Neural cell (in vitro differentiated cells): ENCODE results near the gene PRDX5. TPM values are rescaled to one million over a fixed set of nuclear protein-coding genes. Genes with fewer than 3 reads are reported as not detected.
A peak's percentile ranks its signal among the peaks of the same experiment; 100 is the strongest.

ENCODE experiments used
- H2AFZ ChIP-seq: fragments of 200-600, 300-800 bp; sonication (generic), shearing (Covaris generic); 2 replicates; pipeline ENCODE4 v1.6.0; 2014; ENCODE audit warnings: low read depth, mild to moderate bottlenecking, antibody characterized with exemption, low read length, moderate library complexity
- H3F3A ChIP-seq: fragments of 200-600 bp; shearing (Covaris generic); 2 replicates; pipeline ENCODE4 v1.6.1; 2016; ENCODE audit warnings: mild to moderate bottlenecking, moderate library complexity, mixed read lengths, antibody characterized with exemption, low read length; ENCODE audit not compliant: insufficient read depth, poor library complexity, severe bottlenecking
- H3K27ac ChIP-seq: fragments of 200-600, 300-800 bp; sonication (generic), shearing (Covaris generic); 2 replicates; pipeline ENCODE4 v1.5.1; 2014; ENCODE audit warnings: mild to moderate bottlenecking, low read length, moderate library complexity
- H3K27me3 ChIP-seq: fragments of 300-800, 200-600 bp; sonication (generic), shearing (Covaris generic); 2 replicates; pipeline ENCODE4 v1.6.0; 2014; ENCODE audit warnings: mild to moderate bottlenecking, low read depth, low read length, moderate library complexity; ENCODE audit not compliant: insufficient read depth
- H3K36me3 ChIP-seq: fragments of 300-800, 200-600 bp; sonication (generic), shearing (Covaris generic); 2 replicates; pipeline ENCODE4 v1.5.1; 2014; ENCODE audit warnings: mild to moderate bottlenecking, antibody characterized with exemption, low read length, moderate library complexity; ENCODE audit not compliant: insufficient read depth
- H3K4me2 ChIP-seq: fragments of 300-800, 200-600 bp; sonication (generic), shearing (Covaris generic); 2 replicates; pipeline ENCODE4 v1.6.0; 2014; ENCODE audit warnings: mild to moderate bottlenecking, low read length
- H3K4me3 ChIP-seq: fragments of 300-800, 200-600 bp; sonication (generic), shearing (Covaris generic); 2 replicates; pipeline ENCODE4 v1.5.1; 2014; ENCODE audit warnings: mild to moderate bottlenecking, low read length, moderate library complexity
- H3K79me2 ChIP-seq: fragments of 200-600 bp; shearing (Covaris generic); replicated peaks from 2 replicates; pipeline ENCODE4 v1.6.0; 2014; ENCODE audit warnings: mild to moderate bottlenecking, low read length, moderate library complexity; ENCODE audit not compliant: insufficient read depth
- H3K9ac ChIP-seq: fragments of 300-800, 200-600 bp; sonication (generic), shearing (Covaris generic); 2 replicates; pipeline ENCODE4 v1.6.1; 2016; ENCODE audit warnings: mild to moderate bottlenecking, low read length, mixed read lengths
- H3K9me2 ChIP-seq: fragments of 200-600 bp; shearing (Covaris generic); 2 replicates; pipeline ENCODE4 v1.6.1; 2016; ENCODE audit warnings: mild to moderate bottlenecking, low read length, mixed read lengths; ENCODE audit not compliant: insufficient read depth
- H3K9me3 ChIP-seq: fragments of 200-600, 300-800 bp; sonication (generic), shearing (Covaris generic); 2 replicates; pipeline ENCODE4 v1.6.1; 2016; ENCODE audit warnings: mild to moderate bottlenecking, mixed run types, low read length, moderate library complexity, mixed read lengths
- H4K20me1 ChIP-seq: fragments of 200-600 bp; shearing (Covaris generic); 2 replicates; pipeline ENCODE4 v1.6.1; 2016; ENCODE audit warnings: mild to moderate bottlenecking, mixed run types; ENCODE audit not compliant: insufficient read depth
- EP300 ChIP-seq: fragments of 450-650 bp; conservative IDR thresholded peaks from 2 replicates; pipeline ENCODE4 v1.6.1; 2014; ENCODE audit warnings: antibody characterized with exemption, mild to moderate bottlenecking, moderate library complexity; ENCODE audit not compliant: poor library complexity, severe bottlenecking
- EZH2 ChIP-seq: fragments of 200-600, 300-800 bp; shearing (Covaris generic), sonication (generic); IDR thresholded peaks from 2 replicates; pipeline ENCODE4 v1.6.1; 2014; ENCODE audit warnings: antibody characterized with exemption, low read length, borderline replicate concordance, mild to moderate bottlenecking; ENCODE audit not compliant: insufficient read depth, poor library complexity, severe bottlenecking
- MXI1 ChIP-seq: fragments of 450-650 bp; conservative IDR thresholded peaks from 2 replicates; pipeline ENCODE4 v1.6.1; 2014; ENCODE audit warnings: antibody characterized with exemption, mild to moderate bottlenecking; ENCODE audit not compliant: poor library complexity, severe bottlenecking
- POLR2AphosphoS5 ChIP-seq: IDR thresholded peaks from 2 replicates; pipeline ENCODE4 v1.6.1; 2012
- RAD21 ChIP-seq: fragments of 450-650 bp; conservative IDR thresholded peaks from 2 replicates; pipeline ENCODE4 v1.6.1; 2014; ENCODE audit warnings: antibody characterized with exemption, mild to moderate bottlenecking, moderate library complexity
- SMC3 ChIP-seq: fragments of 450-650 bp; conservative IDR thresholded peaks from 2 replicates; pipeline ENCODE4 v1.6.1; 2014; ENCODE audit warnings: antibody characterized with exemption, mild to moderate bottlenecking, moderate library complexity; ENCODE audit not compliant: poor library complexity
- TAF1 ChIP-seq: IDR thresholded peaks from 2 replicates; pipeline ENCODE4 v1.6.1; 2012; ENCODE audit warnings: low read depth
- polyA plus RNA-seq: library from polyadenylated mRNA; depleted of rRNA; stranded (reverse); fragments of >200 nt; gene quantifications from 2 replicates; pipeline ENCODE4 v1.2.3, GENCODE V29; 2014
- TF ChIP-seq, protein P1 (sequence below): fragments of 450-650 bp; IDR thresholded peaks from 2 replicates; pipeline ENCODE4 v1.5.1; 2014; ENCODE audit warnings: antibody characterized with exemption, mild to moderate bottlenecking, moderate library complexity; ENCODE audit not compliant: poor library complexity, severe bottlenecking
- TF ChIP-seq, protein P2 (sequence below): IDR thresholded peaks from 2 replicates; pipeline ENCODE4 v1.6.1; 2012; ENCODE audit warnings: borderline replicate concordance

The PRDX5 gene
- polyA plus RNA-seq, 1 donor from 2014 or later: 452 TPM

DNA sequence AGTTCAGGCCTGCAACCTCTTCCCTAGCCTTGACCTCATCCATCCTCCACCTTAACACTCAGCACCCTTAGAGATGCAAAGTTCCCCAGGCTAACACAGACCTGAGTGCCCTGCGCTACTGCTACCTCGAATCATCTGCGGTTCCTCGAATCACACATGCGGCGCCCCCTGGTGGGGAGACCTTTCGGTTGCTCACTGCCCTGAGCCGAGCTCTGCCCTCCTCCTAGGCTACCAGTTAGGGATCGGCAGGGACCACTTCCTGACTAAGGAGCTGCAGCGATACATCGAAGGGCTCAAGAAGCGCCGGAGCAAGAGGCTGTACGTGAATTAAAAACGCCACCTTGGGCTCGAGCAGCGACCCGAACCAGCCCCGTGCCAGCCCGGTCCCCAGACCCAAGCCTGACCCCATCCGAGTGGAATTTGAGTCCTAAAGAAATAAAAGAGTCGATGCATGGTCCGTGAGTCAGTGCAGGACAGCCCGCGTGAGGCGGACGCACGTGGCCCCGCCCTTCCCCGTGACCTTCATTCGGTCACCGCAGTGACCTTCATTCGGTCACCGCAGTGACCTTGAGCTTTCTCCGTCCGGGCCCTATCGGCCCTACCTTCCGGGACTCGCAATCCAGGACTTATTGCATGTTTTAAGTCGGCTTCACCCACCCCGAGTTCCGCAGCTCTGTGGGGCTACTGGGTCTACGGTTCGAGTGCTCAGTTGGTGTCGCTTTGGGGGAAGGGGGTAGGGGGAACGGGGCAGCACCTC lies 13.4 kb upstream of the PRDX5 start:
- no peaks in the 10 kb centered on the region for H3F3A ChIP-seq
- no peaks in the 10 kb centered on the region for H3K36me3 ChIP-seq
- H2AFZ ChIP-seq: peak overlapping the region; percentile 15
- no peaks in the 10 kb centered on the region for H3K9me2 ChIP-seq
- H3K4me3 ChIP-seq: peak overlapping the region; percentile 85
- H3K9me3 ChIP-seq: no peaks in the 10 kb centered on the region
- H3K4me2 ChIP-seq: peak overlapping the region; percentile 33
- peaks cover 25% of the 10 kb centered on the region for H3K27me3 ChIP-seq
- peak overlapping the region; percentile 80 for H3K27ac ChIP-seq
- H3K9ac ChIP-seq: peak overlapping the region; percentile 75
- H4K20me1 ChIP-seq: peaks cover 6% of the 10 kb centered on the region
- no peak for TF ChIP-seq POLR2AphosphoS5
- TF ChIP-seq, protein P1, sequence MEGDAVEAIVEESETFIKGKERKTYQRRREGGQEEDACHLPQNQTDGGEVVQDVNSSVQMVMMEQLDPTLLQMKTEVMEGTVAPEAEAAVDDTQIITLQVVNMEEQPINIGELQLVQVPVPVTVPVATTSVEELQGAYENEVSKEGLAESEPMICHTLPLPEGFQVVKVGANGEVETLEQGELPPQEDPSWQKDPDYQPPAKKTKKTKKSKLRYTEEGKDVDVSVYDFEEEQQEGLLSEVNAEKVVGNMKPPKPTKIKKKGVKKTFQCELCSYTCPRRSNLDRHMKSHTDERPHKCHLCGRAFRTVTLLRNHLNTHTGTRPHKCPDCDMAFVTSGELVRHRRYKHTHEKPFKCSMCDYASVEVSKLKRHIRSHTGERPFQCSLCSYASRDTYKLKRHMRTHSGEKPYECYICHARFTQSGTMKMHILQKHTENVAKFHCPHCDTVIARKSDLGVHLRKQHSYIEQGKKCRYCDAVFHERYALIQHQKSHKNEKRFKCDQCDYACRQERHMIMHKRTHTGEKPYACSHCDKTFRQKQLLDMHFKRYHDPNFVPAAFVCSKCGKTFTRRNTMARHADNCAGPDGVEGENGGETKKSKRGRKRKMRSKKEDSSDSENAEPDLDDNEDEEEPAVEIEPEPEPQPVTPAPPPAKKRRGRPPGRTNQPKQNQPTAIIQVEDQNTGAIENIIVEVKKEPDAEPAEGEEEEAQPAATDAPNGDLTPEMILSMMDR: peak; percentile 90
- TF ChIP-seq MXI1: peak; percentile 41
- no peak for TF ChIP-seq TAF1
- no peak for TF ChIP-seq EP300
- TF ChIP-seq RAD21: peak; percentile 73
- TF ChIP-seq EZH2: no peak
- TF ChIP-seq, protein P2, sequence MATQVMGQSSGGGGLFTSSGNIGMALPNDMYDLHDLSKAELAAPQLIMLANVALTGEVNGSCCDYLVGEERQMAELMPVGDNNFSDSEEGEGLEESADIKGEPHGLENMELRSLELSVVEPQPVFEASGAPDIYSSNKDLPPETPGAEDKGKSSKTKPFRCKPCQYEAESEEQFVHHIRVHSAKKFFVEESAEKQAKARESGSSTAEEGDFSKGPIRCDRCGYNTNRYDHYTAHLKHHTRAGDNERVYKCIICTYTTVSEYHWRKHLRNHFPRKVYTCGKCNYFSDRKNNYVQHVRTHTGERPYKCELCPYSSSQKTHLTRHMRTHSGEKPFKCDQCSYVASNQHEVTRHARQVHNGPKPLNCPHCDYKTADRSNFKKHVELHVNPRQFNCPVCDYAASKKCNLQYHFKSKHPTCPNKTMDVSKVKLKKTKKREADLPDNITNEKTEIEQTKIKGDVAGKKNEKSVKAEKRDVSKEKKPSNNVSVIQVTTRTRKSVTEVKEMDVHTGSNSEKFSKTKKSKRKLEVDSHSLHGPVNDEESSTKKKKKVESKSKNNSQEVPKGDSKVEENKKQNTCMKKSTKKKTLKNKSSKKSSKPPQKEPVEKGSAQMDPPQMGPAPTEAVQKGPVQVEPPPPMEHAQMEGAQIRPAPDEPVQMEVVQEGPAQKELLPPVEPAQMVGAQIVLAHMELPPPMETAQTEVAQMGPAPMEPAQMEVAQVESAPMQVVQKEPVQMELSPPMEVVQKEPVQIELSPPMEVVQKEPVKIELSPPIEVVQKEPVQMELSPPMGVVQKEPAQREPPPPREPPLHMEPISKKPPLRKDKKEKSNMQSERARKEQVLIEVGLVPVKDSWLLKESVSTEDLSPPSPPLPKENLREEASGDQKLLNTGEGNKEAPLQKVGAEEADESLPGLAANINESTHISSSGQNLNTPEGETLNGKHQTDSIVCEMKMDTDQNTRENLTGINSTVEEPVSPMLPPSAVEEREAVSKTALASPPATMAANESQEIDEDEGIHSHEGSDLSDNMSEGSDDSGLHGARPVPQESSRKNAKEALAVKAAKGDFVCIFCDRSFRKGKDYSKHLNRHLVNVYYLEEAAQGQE: peak; percentile 22
- peak; percentile 82 for TF ChIP-seq SMC3
- H3K79me2 ChIP-seq: peaks cover 10% of the 10 kb centered on the region

DNA sequence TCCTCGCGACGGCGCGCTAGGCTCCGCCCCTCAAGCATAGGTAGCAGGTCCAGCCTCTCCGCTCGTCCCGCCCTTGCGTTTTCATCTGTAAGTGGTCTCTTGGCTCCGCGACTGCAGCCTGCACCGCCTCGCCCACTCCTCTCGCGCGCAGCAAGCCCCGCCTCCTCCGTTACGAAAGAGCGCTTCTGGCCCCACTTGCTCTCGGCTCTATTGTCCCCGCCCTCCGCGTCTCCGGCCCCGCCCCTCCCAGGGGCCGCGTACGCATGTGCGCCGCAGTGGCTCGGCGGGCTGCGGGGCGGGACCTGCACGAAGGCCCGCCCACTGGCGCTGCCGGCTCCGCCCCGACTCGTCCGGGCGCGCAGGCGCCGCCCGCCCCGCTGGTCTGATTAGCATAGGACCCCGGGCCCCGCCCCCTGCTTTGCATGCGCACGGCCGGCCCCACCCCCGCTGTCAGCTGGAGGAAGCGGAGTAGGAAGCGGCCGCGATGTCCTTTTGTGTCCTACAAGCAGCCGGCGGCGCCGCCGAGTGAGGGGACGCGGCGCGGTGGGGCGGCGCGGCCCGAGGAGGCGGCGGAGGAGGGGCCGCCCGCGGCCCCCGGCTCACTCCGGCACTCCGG lies 12.7 kb upstream of the PRDX5 start, which contains the start of gene ESRRA:
ESRRA (plus strand) TSS at position 450 of the 616 bp plus-strand sequence. CDS start 1,656 bp downstream, outside the sequence.
- peak within 1 kb of the TSS; percentile 15 for H2AFZ ChIP-seq
- H3K9me2 ChIP-seq: no peaks in the 10 kb centered on the region
- peaks cover 18% of the 10 kb centered on the region for H3K27me3 ChIP-seq
- H3K4me3 ChIP-seq: peak within 1 kb of the TSS; percentile 85
- peaks cover 6% of the 10 kb centered on the region for H4K20me1 ChIP-seq
- no peaks in the 10 kb centered on the region for H3F3A ChIP-seq
- peak within 1 kb of the TSS; percentile 80 for H3K27ac ChIP-seq
- peak; percentile 80 for TF ChIP-seq POLR2AphosphoS5
- no peak for TF ChIP-seq RAD21
- TF ChIP-seq EZH2: no peak
- no peak for TF ChIP-seq MXI1
- TF ChIP-seq, protein P2: peak; percentile 32
- no peak for TF ChIP-seq SMC3
- TF ChIP-seq TAF1: peak; percentile 17
- TF ChIP-seq, protein P1: no peak
- no peak for TF ChIP-seq EP300
- peak within 1 kb of the TSS; percentile 75 for H3K9ac ChIP-seq
- peak within 1 kb of the TSS; percentile 56 for H3K4me2 ChIP-seq
- peaks cover 10% of the 10 kb centered on the region for H3K79me2 ChIP-seq
- no peaks in the 10 kb centered on the region for H3K36me3 ChIP-seq
- H3K9me3 ChIP-seq: no peaks in the 10 kb centered on the region
